Activated CD8-positive, alpha-beta memory T cell treated with anti-CD3 and anti-CD28 coated beads for 36 hours (primary cell): Measurements from ENCODE around the gene LRG1. TPM values are rescaled to one million over a fixed set of nuclear protein-coding genes. Genes with fewer than 3 reads are reported as not detected.

Experiments
- CTCF ChIA-PET: fragments of 350-600 bp; sonication (Branson Sonifier 250); formaldehyde crosslinking; loops from one replicate; lab custom pipeline; 2021; ENCODE audit warnings: antibody characterized with exemption; lab: Charles Lee
- POLR2A ChIA-PET: fragments of 350-600 bp; sonication (Branson Sonifier 250); formaldehyde crosslinking; loops from one replicate; lab custom pipeline; 2021; ENCODE audit warnings: antibody characterized with exemption; lab: Charles Lee
- total RNA-seq, 2 experiments: library from RNA; stranded (reverse); gene quantifications; one replicate each; pipeline ENCODE4 v1.2.3, GENCODE V29; 2021

The LRG1 gene
- total RNA-seq, 2 experiments from 2014 or later: 0.21 TPM; not detected in 1

DNA sequence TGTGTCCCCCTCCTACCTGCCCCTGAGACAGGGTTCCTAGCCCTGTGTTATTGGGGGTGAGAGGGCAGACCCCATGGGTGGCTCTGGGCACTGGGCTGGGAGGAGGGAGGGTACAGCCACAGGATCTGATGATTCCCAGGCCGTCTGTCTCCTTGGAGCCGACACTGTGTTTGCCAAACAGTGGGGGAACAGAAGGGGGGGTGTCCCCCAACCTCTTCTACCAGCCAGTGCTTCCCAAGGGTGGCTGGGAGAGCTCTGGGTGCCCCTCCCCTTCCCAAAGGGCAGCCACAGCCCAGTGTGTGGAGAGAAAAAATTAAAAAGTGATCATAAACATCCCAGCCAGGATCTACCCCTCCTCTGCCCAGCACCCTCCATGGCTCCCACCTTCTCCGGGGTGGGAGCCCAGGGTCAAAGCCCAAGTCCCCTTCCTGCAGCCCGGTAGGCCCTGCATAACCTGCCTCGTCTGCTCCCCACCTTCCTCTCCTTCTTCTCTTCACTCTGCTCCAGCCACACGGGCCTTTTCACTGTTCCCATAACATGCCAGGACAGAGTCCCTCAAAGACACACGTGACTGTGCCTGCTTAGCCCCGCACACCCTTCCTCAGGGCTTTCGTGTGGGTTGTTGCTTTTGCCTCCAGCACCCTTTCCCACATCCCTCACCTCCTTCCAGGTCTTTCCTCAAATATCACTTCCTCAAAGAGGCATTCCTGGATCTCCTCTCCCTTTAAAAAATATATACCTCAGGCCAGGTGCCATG is 20.1 kb downstream of the LRG1 start:
- POLR2A ChIA-PET: no interaction called here
- CTCF ChIA-PET: no interaction called here

DNA sequence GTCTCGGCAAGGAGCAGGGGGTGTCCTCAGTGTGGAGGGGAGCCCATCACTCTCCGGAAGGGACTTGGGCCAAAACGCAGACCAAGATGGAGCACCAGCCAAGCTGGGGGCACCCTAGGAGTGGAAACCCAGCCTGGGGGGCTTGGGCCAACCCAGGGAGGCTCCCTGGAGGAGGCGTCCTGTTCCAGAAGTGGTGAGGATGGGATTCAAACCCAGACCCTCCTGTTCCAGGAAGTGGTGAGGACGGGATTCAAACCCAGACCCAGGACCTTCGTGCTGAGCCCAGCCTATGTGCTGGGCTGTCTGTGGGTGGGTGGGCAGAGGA is 20.7 kb downstream of the LRG1 start:
- ChIA-PET POLR2A (no interaction called here), CTCF (no interaction called here)

DNA sequence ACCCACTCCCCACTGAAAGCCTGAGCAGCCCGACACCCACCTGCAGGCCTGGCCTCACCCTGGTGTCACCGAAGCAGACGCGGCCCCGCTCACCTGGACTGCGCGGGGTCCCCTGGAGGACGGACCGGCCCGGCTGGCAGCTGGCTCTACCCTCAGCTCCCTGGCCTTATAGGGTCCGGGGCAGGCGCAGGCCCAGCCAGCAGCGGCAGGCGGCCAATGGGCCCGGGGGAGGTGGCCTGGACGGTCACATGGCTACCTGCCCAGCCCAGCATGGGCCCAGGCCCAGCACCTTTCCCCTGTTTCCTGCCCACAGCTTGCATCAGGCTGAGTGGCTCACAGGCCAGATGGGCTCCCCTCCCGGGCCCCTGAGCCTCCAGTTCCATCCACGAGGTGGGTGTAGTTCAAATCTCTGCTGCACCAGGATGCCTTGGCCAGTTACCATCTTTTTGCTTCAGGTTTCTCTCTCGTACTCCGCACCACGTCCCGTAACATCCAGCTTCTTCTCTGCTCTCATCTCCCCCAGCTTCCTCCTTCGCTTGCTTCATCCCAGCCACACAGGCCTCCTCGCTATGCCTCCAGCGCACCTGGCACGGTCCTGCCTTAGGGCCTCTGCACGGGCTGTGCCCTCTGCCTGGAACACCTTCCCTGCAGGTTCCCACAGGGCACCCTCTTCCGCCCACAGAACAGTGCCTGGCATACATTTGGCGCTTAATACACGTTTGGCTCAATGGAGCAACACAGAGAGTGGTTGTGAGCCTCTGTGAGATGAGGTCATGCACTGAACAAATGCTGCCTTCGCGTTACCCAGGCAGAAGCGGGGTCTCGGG is 21.3 kb downstream of the LRG1 start, which contains the start of gene PLIN4:
Gene PLIN4, minus strand, starts transcription at position 142 of the 827 bp plus-strand sequence. CDS start 214 bp downstream, outside the sequence.
- ChIA-PET POLR2A (no interaction called here), CTCF (no interaction called here)

DNA sequence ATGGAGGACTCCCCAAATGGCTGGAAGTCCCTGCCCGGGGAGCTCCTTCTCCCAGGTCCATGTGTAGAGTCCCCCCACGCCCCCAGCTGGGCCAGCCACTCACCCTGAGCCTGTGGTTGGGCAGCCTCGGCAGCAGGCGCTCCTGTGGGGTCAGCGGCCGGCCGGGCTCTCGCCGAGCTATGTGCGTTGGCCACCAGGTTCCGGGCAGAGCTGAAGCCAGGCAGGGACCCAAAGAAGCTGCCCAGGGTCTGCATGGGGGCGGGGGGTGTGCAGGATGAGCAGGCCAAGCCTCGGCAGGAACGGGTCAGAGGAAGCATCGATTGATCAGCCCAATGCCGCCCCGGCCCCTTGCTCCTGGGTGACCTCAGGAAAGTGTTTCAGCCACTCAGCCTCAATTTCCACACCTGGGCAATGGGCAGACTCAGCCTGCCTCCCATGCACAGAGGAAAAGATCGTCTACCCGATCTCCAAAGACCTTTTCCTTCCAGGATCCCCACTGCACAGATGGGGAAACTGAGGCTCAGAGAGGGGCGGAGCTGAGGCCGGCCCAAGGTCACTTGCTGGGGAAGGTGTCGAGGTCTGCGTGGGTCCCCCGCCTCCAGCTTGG is 22.3 kb downstream of the LRG1 start:
- ChIA-PET CTCF (interaction anchor here (0.6 kb wide), 1 partner anchor 200 kb away, joined by 3 read pairs; no protein-coding TSS in a partner anchor), POLR2A (no interaction called here)

DNA sequence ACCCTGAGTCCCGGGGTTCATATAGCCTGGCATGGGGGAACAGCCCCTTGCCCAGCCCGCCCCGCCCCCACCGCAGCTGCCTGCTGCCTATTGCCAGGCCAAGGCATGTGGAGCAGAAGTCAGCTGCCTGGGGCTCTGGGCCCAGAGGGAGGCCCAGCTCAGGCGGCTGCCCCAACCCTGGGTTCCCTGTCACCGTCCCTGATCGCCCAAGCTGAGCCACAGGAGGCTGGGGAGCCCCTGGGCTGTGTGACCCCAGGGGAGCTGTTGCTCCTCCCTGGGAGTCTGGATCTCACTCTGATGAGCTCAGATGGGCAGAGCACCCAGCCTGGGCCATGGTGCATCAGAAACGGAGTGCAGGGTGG is 22.9 kb downstream of the LRG1 start:
- CTCF ChIA-PET: interaction anchor here (0.6 kb wide), 1 partner anchor 201 kb away, joined by 3 read pairs; no protein-coding TSS in a partner anchor
- POLR2A ChIA-PET: no interaction called here

DNA sequence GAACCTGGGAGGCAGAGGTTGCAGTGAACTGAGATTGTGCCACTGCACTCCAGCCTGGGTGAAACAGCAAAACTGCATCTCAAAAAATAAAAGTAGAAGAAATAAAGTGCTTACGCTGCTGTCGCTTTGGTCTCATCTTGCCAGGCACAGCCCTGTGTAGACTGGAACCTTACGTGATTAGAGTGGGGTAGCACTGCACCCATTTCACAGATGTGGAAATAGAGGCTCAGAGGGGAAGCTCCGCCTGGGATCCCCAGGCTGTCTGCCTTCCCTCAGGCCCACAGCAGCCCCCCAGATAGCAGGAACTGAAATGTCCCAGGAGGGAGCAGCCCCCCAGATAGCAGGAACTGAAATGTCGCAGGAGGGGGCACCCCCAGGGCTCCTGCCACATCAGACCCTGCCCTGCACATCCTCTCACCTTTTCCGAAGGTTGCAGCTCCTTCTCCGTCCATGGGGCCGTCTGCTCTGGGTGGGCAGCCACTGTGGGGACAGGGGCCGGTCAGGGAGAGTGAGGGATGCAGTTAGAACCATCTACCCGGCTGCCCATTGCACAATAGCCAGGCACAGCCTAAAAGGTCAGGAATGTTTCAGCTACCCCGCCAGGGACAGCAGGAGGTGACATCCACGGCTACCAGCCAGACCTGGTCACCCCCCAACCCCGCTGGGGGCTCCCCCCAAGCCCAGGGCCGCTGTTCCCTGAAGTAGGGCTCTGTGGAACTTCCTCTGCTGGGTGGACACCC is 23.5 kb downstream of the LRG1 start:
- CTCF ChIA-PET: no interaction called here
- POLR2A ChIA-PET: no interaction called here

DNA sequence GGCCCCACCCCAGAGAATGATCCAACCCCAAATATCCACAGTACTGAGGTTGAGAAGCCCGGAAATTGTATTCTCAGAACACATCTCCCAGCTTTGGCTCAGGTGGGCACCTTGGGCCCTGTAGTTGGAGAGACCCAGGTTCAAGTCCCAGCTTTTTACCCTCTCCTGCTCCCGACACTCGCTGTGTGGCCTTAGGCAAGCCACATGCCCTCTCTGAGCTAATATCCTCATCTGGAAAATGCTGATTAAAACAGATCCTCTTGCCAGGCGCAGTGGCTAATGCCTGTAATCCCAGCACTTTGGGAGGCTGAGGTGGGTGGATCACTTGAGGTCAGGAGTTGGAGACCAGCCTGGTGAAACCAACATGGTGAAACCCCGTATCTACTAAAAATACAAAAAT is 24.1 kb downstream of the LRG1 start:
- ChIA-PET CTCF (no interaction called here), POLR2A (no interaction called here)

DNA sequence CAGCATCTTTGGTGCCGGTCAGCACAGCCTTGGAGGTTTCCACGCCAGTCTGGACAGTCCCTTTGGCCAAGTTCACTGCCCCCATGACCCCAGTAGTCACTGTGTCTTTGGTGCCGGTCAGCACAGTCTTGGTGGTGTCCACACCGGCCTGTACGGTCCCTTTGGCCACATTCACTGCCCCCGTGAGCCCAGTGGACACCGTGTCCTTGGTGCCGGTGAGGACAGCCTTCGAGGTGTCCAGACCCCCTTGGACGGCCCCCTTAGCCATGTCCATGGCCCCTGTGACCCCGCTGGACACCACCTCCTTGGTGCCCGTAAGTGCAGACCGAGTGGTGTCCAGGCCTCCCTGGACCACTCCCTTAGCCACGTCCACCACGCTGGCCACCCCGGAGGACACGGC is 26.6 kb downstream of the LRG1 start:
- CTCF ChIA-PET: no interaction called here
- POLR2A ChIA-PET: no interaction called here

DNA sequence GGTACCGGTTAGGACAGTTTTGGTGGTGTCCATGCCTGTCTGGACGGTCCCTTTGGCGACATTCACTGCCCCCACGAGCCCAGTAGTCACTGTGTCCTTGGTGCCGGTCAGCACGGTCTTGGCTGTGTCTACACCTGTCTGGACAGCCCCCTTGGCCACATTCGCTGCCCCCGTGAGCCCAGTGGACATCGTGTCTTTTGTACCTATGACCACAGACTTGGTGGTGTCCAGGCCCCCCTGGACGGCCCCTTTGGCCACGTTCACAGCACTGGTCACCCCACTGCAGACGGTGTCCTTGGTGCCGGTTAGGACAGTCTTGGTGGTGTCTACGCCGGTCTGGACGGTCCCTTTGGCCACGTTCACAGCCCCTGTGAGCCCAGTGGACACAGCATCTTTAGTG is 27.8 kb downstream of the LRG1 start:
- CTCF ChIA-PET: no interaction called here
- POLR2A ChIA-PET: no interaction called here

DNA sequence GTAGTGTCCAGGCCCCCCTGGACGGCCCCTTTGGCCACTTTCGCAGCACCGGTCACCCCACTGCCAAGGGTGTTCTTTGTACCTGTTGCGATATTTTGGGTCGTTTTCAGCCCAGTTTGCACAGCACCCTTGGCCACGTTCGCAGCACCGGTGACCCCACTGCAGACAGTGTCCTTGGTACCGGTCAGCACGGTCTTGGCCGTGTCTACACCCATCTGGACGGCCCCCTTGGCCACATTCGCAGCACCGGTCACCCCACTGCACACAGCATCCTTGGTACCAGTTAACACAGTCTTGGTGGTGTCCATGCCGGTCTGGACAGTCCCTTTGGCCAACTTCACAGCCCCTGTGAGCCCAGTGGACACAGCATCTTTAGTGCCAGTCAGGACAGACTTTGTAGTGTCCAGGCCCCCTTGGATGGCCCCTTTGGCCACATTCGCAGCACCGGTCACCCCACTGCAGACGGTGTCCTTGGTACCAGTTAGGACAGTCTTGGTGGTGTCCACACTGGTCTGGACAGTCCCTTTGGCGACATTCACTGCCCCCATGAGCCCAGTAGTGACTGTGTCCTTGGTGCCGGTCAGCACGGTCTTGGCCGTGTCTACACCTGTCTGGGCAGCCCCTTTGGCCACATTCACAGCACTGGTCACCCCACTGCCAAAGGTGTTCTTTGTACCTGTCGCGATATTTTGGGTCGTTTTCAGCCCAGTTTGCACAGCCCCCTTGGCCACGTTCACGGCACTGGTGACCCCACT is 28.4 kb downstream of the LRG1 start:
- ChIA-PET CTCF (no interaction called here), POLR2A (no interaction called here)

DNA sequence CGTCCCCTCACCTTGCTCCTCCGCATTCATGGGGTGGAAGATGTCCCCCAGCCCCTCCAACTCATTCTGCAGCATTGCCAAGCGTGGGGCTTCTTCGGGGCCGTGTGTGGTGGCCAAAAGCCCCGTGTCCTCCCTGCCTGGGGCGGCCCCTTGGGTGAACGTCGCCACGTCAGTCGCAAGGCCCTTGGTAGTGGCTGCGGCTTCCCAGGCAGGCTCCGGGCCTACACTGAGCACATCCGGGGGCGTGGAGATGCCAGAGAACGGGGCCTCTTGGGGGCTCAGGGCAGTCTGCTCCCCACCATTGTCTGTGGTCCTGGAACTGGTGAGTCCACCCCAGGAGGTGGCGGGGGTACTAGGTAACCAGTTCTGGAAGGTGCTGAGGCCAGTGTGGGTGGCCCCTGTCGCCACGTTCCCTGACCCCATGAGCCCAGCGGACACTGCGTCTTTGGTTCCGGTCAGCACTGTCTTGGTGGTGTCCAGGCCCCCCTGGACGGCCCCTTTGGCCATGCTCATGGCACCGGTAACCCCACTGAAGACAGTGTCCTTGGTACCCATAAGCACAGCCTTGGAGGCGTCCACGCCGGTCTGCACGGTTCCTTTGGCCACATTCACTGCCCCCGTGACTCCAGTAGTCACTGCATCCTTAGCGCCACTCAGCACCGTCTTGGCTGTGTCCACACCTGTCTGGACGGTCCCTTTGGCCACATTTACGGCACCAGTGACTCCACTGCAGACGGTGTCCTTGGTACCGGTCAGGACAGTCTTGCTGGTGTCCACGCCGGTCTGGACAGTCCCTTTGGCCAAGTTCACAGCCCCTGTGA is 29.2 kb downstream of the LRG1 start:
- POLR2A ChIA-PET: no interaction called here
- CTCF ChIA-PET: interaction anchor here (1.2 kb wide), 1 partner anchor 13 kb away, joined by 3 read pairs; no protein-coding TSS in a partner anchor

DNA sequence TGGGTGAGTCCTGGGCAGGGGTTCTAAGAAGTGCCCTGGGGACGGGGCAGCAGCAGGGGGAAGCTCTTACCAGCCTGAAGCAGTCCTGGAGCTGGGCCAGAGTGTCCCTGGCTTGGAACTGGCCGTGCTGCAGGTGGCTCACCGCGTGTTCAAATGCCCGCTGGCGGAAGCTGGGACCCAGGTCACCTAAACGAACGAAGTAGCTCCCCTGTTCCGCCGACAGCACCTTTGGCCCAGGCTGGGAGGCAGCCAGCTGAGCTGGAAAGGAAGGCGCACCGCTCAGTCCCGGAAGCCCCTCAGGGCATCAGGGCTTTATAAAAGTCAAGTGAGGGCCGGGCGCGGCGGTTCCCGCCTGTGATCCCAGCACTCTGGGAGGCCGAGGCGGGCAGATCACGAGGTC is 31.1 kb downstream of the LRG1 start:
- POLR2A ChIA-PET: no interaction called here
- CTCF ChIA-PET: no interaction called here

DNA sequence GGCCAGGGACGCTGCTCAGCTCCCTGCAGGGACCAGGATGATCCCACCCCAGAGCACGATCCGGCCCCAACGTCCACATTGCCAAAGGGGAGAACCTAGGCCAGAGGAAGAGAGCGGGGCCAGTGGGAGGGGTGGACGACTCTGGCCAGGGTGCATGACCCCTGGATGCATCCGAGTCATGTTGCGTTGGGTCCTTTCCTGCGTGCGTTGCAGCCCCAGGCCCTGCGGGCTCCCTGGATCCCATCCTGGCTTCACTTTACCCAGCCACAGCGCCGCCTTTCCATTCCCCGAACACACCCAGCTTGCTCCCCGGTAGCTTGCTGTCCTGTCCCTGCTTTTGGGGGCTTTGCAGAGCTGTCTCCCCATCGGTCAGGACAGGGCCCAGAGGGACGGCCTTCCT is 32.0 kb downstream of the LRG1 start:
- POLR2A ChIA-PET: interaction anchor here (0.6 kb wide), 1 partner anchor 254 kb away, joined by 3 read pairs; no protein-coding TSS in a partner anchor

DNA sequence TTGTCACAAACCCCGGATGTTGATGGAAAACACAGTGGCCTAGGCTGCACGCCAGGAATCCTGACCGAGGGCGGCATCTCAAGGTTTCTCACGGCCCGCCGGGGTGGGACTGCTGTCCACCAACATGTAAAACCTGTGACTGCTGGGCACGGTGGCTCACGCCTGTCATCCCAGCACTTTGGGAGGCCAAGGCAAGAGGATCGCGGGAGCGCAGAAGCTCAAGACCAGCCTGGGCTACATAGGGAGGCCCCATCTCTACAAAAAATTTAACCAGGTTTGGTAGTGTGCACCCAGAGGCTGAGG is 32.7 kb downstream of the LRG1 start:
- ChIA-PET POLR2A (no interaction called here), CTCF (no interaction called here)

More for the DNA sequence above, 32.0 kb downstream of the LRG1 start:
- CTCF ChIA-PET: no interaction called here

DNA sequence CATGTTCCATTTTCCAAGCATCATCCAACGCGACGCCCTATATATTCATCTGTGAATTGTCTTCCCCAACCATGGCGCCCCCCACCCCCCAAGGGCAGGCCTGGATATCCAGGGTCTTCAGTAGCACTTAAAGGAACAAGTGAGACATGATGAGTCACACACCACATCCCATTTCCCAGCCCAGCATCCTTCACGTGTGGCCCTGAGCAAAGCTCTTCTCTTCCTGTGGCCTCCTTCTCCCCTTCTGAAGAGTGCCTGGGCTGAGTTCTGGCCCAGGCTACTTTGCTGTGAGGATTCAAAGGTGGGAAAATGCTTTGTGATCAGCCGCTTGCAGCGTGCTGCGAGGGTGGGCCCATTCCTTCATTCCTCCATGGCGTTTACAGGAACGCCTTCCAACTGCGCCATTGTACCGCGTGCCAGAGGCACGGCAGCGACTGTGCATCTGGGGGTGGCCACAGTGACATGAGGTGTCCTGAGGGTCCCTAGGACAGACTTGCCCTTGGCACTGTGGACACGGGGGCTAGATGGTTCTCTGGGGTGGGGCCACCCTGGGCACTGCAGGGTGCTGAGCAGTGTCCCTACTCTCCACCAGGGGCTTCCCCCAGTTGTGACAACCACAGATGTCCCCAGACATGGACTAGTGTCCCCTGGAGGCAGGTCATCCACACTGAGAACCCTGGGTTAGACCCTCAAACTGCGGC is 33.2 kb downstream of the LRG1 start:
- CTCF ChIA-PET: no interaction called here
- POLR2A ChIA-PET: no interaction called here

DNA sequence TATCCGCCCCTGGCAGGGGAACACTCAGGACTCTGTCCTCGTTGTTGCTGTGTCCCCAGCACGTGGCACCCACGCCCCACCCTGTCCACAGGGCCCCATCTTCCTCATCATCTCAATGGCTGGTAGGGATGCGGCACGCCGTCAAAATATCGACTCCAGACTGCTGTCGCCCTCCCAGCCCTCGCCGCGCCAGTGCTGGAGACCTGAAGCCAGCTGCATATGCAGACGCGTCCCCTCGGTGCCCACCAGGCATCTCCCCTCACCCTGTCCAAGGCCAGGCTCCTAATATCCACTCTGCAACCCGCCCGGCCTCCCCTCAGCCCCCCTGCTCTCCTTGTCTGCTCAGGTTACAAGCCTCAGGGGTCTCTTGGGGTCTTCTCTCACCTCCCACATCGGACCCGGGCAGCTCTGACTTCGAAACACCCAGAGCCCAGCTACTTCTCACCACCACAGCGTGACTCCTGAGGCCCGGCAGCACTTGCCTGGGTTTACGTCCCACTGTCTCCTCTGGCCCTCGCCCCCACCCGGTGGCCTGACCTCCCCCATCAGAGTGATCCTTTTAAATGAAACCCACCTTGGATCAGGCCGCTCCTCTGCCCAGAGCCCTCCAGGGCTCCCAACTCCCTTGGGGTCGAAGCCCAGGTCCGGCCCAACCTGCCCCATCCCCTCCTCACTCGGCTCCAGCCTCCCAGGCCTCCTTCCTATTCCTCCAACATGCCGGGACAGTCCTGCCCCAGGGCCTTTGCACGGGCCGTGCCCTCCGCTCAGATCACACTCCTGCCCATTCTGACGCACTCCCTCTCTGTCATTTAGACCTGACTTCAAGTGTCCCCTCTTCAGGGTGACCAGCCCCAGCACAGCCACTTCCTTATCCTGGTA is 34.0 kb downstream of the LRG1 start:
- ChIA-PET POLR2A (no interaction called here), CTCF (no interaction called here)
